PC-9 (cell line): ENCODE measurements around the gene GALNT10.

ENCODE experiments used
- CTCF ChIP-seq: fragments of 200-600 bp; sonication (generic); conservative IDR thresholded peaks from 2 replicates; pipeline ENCODE4 v1.6.1; 2017; ENCODE audit warnings: mixed run types, antibody characterized with exemption, mild to moderate bottlenecking, moderate library complexity
- EZH2 ChIP-seq: fragments of 200-600 bp; sonication (generic); IDR thresholded peaks from 2 replicates; pipeline ENCODE4 v1.8.0; 2017; ENCODE audit warnings: antibody characterized with exemption, low read depth

DNA sequence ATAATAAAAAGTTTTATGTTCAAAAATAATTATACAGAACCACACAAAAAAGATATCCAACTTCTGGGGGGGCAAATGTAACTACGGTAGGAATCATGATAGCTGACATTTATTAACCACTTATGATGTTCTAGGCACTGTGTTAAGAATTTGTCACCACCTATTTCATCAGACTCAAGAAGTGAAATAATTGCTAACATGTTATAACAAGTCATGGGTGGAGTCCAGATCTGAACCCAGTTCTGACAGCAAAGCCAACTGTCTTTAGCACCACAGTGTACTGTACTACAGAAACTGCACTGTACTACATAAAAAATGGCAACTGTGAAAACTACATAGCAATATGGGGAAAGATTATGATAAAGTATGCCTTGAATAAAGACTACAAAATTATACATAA lies 252.3 kb downstream of the GALNT10 start:
- TF ChIP-seq CTCF: no peak
- no peak for TF ChIP-seq EZH2
